Measurements from ENCODE around the gene CFAP46. TPM values are rescaled to one million over a fixed set of nuclear protein-coding genes. Genes with fewer than 3 reads are reported as not detected.
"Not testable (repeated sequence)": the region's sequence is repeated elsewhere in the genome, so short reads cannot be mapped to it uniquely, and the experiment has no call there.

Gene CFAP46
- total and polyA plus RNA-seq, 10 donors: 0.03 to 1.1 (median 0.12) TPM; not detected in 2

DNA sequence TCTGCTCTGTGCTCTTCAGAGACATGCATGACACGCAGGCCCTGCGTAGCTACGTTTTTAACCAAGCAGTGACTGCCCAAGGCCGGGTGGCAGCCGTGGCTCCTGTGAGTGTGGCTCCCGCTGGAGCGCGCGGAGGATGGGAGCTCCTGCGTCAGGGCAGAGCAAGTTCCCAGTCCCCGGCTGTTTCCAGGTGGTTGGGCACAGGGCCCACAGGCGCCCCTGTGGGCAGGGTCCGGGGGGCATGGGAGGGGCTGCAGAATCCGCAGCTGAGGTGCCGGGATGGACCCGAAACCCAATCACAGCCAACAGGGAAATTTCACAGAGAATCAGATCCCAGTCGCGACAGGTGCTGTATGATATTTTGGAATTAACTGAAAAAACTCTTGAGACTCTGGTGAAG lies 166.2 kb downstream of the CFAP46 start:
- H3K27ac ChIP-seq: no peak overlapping the region
- TF ChIP-seq POLR2A (IDR thresholded peaks at IDR 0.05) (no peak), POLR2AphosphoS5 (IDR thresholded peaks at IDR 0.05) (no peak)
- TF ChIP-seq, protein P1, sequence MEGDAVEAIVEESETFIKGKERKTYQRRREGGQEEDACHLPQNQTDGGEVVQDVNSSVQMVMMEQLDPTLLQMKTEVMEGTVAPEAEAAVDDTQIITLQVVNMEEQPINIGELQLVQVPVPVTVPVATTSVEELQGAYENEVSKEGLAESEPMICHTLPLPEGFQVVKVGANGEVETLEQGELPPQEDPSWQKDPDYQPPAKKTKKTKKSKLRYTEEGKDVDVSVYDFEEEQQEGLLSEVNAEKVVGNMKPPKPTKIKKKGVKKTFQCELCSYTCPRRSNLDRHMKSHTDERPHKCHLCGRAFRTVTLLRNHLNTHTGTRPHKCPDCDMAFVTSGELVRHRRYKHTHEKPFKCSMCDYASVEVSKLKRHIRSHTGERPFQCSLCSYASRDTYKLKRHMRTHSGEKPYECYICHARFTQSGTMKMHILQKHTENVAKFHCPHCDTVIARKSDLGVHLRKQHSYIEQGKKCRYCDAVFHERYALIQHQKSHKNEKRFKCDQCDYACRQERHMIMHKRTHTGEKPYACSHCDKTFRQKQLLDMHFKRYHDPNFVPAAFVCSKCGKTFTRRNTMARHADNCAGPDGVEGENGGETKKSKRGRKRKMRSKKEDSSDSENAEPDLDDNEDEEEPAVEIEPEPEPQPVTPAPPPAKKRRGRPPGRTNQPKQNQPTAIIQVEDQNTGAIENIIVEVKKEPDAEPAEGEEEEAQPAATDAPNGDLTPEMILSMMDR (IDR thresholded peaks at IDR 0.05 in 8 of 11, conservative IDR thresholded peaks at IDR 0.05 in 3 of 11): no peak
- H3K27me3 ChIP-seq (replicated peaks in 1 of 7): no peaks in the 10 kb centered on the region
- H3K36me3 ChIP-seq: peaks cover 0 to 86% (median 41%) of the 10 kb centered on the region in 6 donors
- intact Hi-C loops (cut with DNase I; ENCODE audit: low total_unique reads): no loop called here
- no peak overlapping the region for H3K4me3 ChIP-seq
- DNase-seq: no peak
- H3K9me3 ChIP-seq: no peaks in the 10 kb centered on the region
- WGBS, 5 donors: 92 to 98% (median 94%) methylated on average over 12 to 18 of the region's 18 CpGs
- no peaks in the 10 kb centered on the region for H3K4me1 ChIP-seq

DNA sequence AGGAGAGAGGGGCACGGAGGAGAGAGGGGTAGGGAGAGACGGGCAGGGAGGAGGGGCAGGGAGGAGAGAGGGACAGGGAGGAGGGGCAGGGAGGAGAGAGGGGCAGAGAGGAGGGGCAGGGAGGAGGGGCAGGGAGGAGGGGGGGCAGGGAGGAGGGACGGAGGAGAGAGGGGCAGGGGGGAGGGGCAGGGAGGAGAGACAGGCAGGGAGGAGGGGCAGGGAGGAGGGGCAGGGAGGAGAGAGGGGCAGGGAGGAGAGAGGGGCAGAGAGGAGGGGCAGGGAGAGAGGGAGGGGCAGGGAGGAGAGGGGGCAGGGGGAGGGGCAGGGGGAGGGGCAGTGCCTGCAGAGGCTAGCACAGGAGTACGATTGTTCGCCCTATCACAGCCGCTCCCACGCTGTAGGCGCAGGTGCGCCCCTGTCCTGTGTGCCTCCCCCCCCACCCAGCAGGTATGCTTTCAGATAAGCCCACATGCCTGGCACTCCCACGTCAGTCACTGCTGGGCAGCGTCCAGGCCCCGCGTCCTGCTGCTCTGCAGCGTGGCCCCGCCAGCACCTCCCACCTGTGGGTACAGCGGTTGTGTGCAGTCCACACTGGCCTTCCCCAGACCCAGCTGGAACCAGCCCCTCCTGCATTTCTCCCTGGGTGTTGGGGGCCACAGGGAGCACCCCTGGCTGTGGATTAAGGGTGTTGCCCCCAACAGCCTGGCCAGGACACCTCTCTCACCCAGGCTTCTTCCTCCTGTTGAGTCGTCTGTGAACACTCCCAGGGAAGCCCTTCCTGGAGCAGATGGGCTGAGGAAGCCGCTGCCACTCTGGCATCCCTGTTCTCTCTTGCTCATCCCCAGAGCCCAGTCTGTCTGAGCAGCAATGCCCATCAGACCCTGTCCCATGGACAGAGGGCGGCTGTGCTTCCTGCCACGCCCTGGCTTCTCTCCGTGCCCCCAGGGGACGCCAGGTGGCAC lies 167.2 kb downstream of the CFAP46 start:
- H3K4me1 ChIP-seq: no peaks in the 10 kb centered on the region
- TF ChIP-seq POLR2AphosphoS5 (IDR thresholded peaks at IDR 0.05) (no peak), POLR2A (IDR thresholded peaks at IDR 0.05) (no peak)
- TF ChIP-seq, protein P1 (IDR thresholded peaks at IDR 0.05 in 8 of 11, conservative IDR thresholded peaks at IDR 0.05 in 3 of 11): no peak
- H3K9me3 ChIP-seq: no peaks in the 10 kb centered on the region
- intact Hi-C loops (cut with DNase I; ENCODE audit: low total_unique reads): no loop called here
- H3K36me3 ChIP-seq: peaks cover 0 to 86% (median 40%) of the 10 kb centered on the region in 6 donors
- WGBS, 5 donors: 84 to 93% (median 90%) methylated on average over 13 to 22 of the region's 22 CpGs
- no peak overlapping the region for H3K4me3 ChIP-seq
- no peaks in the 10 kb centered on the region for H3K27me3 ChIP-seq (replicated peaks in 1 of 7)
- H3K27ac ChIP-seq: no peak overlapping the region
- DNase-seq: no peak

DNA sequence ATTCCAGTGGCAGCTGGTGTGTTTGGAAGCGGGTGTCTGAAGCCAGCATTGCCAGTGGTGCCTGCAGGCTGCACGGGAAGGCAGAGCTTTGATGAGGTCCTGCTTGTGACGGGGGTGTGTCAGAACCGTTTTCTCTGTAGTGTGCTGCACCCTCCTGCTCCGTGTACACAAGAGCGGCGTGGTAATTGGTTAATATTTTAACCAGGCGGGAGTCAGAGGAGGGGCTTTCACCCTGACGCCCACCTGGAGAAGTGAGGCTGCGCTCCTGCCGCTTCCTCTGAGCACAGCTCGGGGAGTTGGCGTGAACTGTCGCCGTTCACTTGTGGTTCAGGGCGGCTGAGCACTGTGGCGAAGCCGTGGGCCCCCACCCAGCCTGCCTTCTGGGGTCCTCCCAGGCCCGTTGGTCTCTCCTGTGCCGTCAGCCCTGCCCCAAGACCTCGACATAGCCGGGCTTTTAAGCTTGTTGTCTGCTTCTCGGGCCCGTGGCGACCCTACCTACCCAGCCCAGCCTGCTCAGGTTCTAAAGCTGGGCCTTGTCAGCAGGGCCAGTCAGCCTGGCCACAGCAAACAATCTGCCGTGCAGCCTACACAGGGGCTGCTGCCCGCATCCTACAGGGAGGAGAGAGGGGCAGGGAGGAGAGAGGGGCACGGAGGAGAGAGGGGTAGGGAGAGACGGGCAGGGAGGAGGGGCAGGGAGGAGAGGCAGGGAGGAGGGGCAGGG lies 168.0 kb downstream of the CFAP46 start:
- Histone ChIP-seq H3K9me3 (peaks cover 0 to 2% (median 0%) of the 10 kb centered on the region in 8 donors), H3K27me3 (replicated peaks in 1 of 7) (no peaks in the 10 kb centered on the region), H3K27ac (no peak overlapping the region), H3K4me1 (no peaks in the 10 kb centered on the region), H3K4me3 (no peak overlapping the region), H3K36me3 (peaks cover 0 to 86% (median 36%) of the 10 kb centered on the region in 6 donors)
- 86 to 93% (median 90%) methylated on average over 28 to 29 of the region's 29 CpGs for WGBS, 5 donors
- TF ChIP-seq POLR2A (IDR thresholded peaks at IDR 0.05) (no peak), POLR2AphosphoS5 (IDR thresholded peaks at IDR 0.05) (no peak)
- TF ChIP-seq, protein P1 (IDR thresholded peaks at IDR 0.05 in 8 of 11, conservative IDR thresholded peaks at IDR 0.05 in 3 of 11): no peak
- intact Hi-C loops (cut with DNase I; ENCODE audit: low total_unique reads): no loop called here
- no peak for DNase-seq

DNA sequence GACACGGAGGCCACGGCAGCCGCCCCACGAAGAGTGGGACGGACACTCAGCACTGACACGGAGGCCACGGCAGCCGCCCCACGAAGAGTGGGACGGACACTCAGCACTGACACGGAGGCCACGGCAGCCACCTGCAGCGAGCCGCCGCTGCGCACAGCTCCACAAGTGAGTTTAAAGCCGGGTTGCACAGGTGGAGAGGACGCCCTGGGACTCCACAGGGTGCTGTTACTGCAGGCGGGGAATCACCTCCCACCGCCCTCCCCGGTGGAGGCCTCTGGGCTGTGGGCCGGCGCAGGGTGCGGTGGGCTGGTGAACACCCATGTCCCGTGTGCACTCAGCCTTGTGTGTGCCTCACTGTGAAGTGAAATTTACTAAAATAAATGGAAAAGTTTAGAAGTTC lies 169.6 kb downstream of the CFAP46 start:
- intact Hi-C loops (cut with DNase I; ENCODE audit: low total_unique reads); H3K4me3 ChIP-seq; DNase-seq; H3K4me1 ChIP-seq; H3K27me3 ChIP-seq (replicated peaks in 1 of 7); H3K9me3 ChIP-seq; H3K27ac ChIP-seq: not testable (repeated sequence)
- H3K36me3 ChIP-seq: peaks cover 0 to 86% (median 33%) of the 10 kb centered on the region in 6 donors
- WGBS, 5 donors: 93 to 99% (median 95%) methylated on average over 13 to 21 of the region's 25 CpGs

Data from spleen (tissue), 11 donors.